Stomach smooth muscle (tissue), 2 donors: Measurements from ENCODE around the gene ABHD18.
"Not testable (repeated sequence)": the region's sequence is repeated elsewhere in the genome, so short reads cannot be mapped to it uniquely, and the experiment has no call there.

Experiments
- H3K27ac ChIP-seq: one replicate; pipeline ENCODE4 v1.7.0; 2013; ENCODE audit warnings: mild to moderate bottlenecking, low read length, inconsistent platforms
- H3K27me3 ChIP-seq, 2 donors: one replicate each; pipeline ENCODE4 v1.7.0; 2013; ENCODE audit warnings: low read length in 2 of 2; ENCODE audit not compliant: insufficient read depth in 2 of 2, control insufficient read depth in 1 of 2
- H3K36me3 ChIP-seq, 2 donors: one replicate each; pipeline ENCODE4 v1.7.0; 2013; ENCODE audit warnings: low read length in 2 of 2; ENCODE audit not compliant: control insufficient read depth in 2 of 2, insufficient read depth in 2 of 2
- H3K4me1 ChIP-seq: one replicate; pipeline ENCODE4 v1.7.0; 2013; ENCODE audit warnings: low read length; ENCODE audit not compliant: control insufficient read depth, insufficient read depth
- H3K4me3 ChIP-seq, 2 donors: one replicate each; pipeline ENCODE4 v1.7.0; 2013; ENCODE audit warnings: low read length in 2 of 2
- H3K9ac ChIP-seq, 2 donors: one replicate each; pipeline ENCODE4 v1.7.0; 2013; ENCODE audit warnings: low read length in 2 of 2, mild to moderate bottlenecking in 1 of 2
- H3K9me3 ChIP-seq, 2 donors: one replicate each; pipeline ENCODE4 v1.7.0; 2013; ENCODE audit warnings: low read length in 2 of 2; ENCODE audit not compliant: control insufficient read depth in 2 of 2
- donor health status: healthy.
- donor health status: Pancreatic carcinoma.

Gene ABHD18

GRCh38 chr4:127988638-127989037 lies 23.4 kb downstream of the ABHD18 start:
- no peak overlapping the region for H3K4me3 ChIP-seq
- H3K27me3 ChIP-seq: no peaks in the 10 kb centered on the region

GRCh38 chr4:127993151-127993550 lies 27.9 kb downstream of the ABHD18 start:
- Histone ChIP-seq H3K36me3 (peaks cover 0 to 7% of the 10 kb centered on the region in 2 donors), H3K27ac (no peak overlapping the region), H3K27me3 (no peaks in the 10 kb centered on the region), H3K4me1 (no peaks in the 10 kb centered on the region), H3K9ac (no peak overlapping the region), H3K9me3 (no peaks in the 10 kb centered on the region), H3K4me3 (no peak overlapping the region)

More at GRCh38 chr4:127988638-127989037, 23.4 kb downstream of the ABHD18 start:
- Histone ChIP-seq H3K27ac (no peak overlapping the region), H3K9me3 (no peaks in the 10 kb centered on the region), H3K4me1 (no peaks in the 10 kb centered on the region), H3K9ac (no peak overlapping the region), H3K36me3 (peaks cover 0 to 10% of the 10 kb centered on the region in 2 donors)

GRCh38 chr4:127995776-127996175 lies 30.6 kb downstream of the ABHD18 start:
- no peaks in the 10 kb centered on the region for H3K27me3 ChIP-seq
- peaks cover 0 to 4% of the 10 kb centered on the region in 2 donors for H3K36me3 ChIP-seq
- H3K9me3 ChIP-seq: peaks cover 0 to 5% of the 10 kb centered on the region in 2 donors
- no peak overlapping the region for H3K27ac ChIP-seq
- no peak overlapping the region for H3K9ac ChIP-seq
- no peaks in the 10 kb centered on the region for H3K4me1 ChIP-seq
- no peak overlapping the region for H3K4me3 ChIP-seq

GRCh38 chr4:127996521-127996920 lies 31.3 kb downstream of the ABHD18 start:
- H3K4me1 ChIP-seq, H3K27ac ChIP-seq, H3K9ac ChIP-seq, H3K36me3 ChIP-seq, H3K27me3 ChIP-seq, H3K9me3 ChIP-seq, H3K4me3 ChIP-seq: not testable (repeated sequence)

- H3K27ac ChIP-seq: no peak overlapping the region
- H3K36me3 ChIP-seq: peaks cover 0 to 4% of the 10 kb centered on the region in 2 donors
- no peak overlapping the region for H3K9ac ChIP-seq
- H3K27me3 ChIP-seq: no peaks in the 10 kb centered on the region
- no peak overlapping the region for H3K4me3 ChIP-seq
- no peaks in the 10 kb centered on the region for H3K4me1 ChIP-seq
- peaks cover 0 to 5% of the 10 kb centered on the region in 2 donors for H3K9me3 ChIP-seq
These were observed 32.6 kb downstream of the ABHD18 start for GRCh38 chr4:127997534-127998388.

- Histone ChIP-seq H3K4me1 (no peaks in the 10 kb centered on the region), H3K4me3 (no peak overlapping the region), H3K36me3 (peaks cover 0 to 4% of the 10 kb centered on the region in 2 donors), H3K27ac (no peak overlapping the region), H3K9ac (no peak overlapping the region), H3K9me3 (no peaks in the 10 kb centered on the region), H3K27me3 (no peaks in the 10 kb centered on the region)
These were observed 41.4 kb downstream of the ABHD18 start for GRCh38 chr4:128006592-128006991.

GRCh38 chr4:128009428-128009827 lies 44.2 kb downstream of the ABHD18 start:
- no peaks in the 10 kb centered on the region for H3K27me3 ChIP-seq
- no peak overlapping the region for H3K4me3 ChIP-seq
- no peaks in the 10 kb centered on the region for H3K9me3 ChIP-seq
- H3K9ac ChIP-seq: no peak overlapping the region
- H3K36me3 ChIP-seq: peaks cover 0 to 11% of the 10 kb centered on the region in 2 donors
- H3K27ac ChIP-seq: no peak overlapping the region
- H3K4me1 ChIP-seq: no peaks in the 10 kb centered on the region

- Histone ChIP-seq H3K36me3 (peaks cover under 1 to 15% of the 10 kb centered on the region in 2 donors), H3K9me3 (no peaks in the 10 kb centered on the region), H3K27me3 (no peaks in the 10 kb centered on the region)
These were observed 60.1 kb downstream of the ABHD18 start for GRCh38 chr4:128025319-128025718.

GRCh38 chr4:128029907-128030306 lies 64.7 kb downstream of the ABHD18 start:
- H3K9me3 ChIP-seq: no peaks in the 10 kb centered on the region
- no peak overlapping the region for H3K27ac ChIP-seq
- H3K4me3 ChIP-seq: no peak overlapping the region
- no peaks in the 10 kb centered on the region for H3K27me3 ChIP-seq
- H3K36me3 ChIP-seq: peaks cover 6 to 7% of the 10 kb centered on the region in 2 donors
- H3K9ac ChIP-seq: no peak overlapping the region
- no peaks in the 10 kb centered on the region for H3K4me1 ChIP-seq

More at GRCh38 chr4:128025319-128025718, 60.1 kb downstream of the ABHD18 start:
- no peak overlapping the region for H3K9ac ChIP-seq
- no peaks in the 10 kb centered on the region for H3K4me1 ChIP-seq
- no peak overlapping the region for H3K4me3 ChIP-seq
- no peak overlapping the region for H3K27ac ChIP-seq

- no peak overlapping the region for H3K9ac ChIP-seq
- no peak overlapping the region for H3K27ac ChIP-seq
- H3K36me3 ChIP-seq: peaks cover 6 to 7% of the 10 kb centered on the region in 2 donors
- H3K9me3 ChIP-seq: no peaks in the 10 kb centered on the region
- no peaks in the 10 kb centered on the region for H3K4me1 ChIP-seq
- H3K27me3 ChIP-seq: no peaks in the 10 kb centered on the region
- no peak overlapping the region for H3K4me3 ChIP-seq
These were observed 66.7 kb downstream of the ABHD18 start for GRCh38 chr4:128031756-128032384.

- no peak overlapping the region for H3K27ac ChIP-seq
- no peak overlapping the region for H3K4me3 ChIP-seq
- H3K9me3 ChIP-seq: no peaks in the 10 kb centered on the region
- H3K4me1 ChIP-seq: no peaks in the 10 kb centered on the region
- no peaks in the 10 kb centered on the region for H3K27me3 ChIP-seq
- H3K36me3 ChIP-seq: no peaks in the 10 kb centered on the region
- H3K9ac ChIP-seq: no peak overlapping the region
These were observed 74.4 kb downstream of the ABHD18 start for GRCh38 chr4:128039568-128039967.
